GM13976 (cell line): ENCODE data around the gene LPAR5.

Experiments used
- DNase-seq: peaks from one replicate; pipeline ENCODE4 v3.0.0; 2012; ENCODE audit warnings: low spot score
- in situ Hi-C: fragments of 300-500 bp; cut with MboI; formaldehyde crosslinking; loops from one replicate; pipeline ENCODE4 v1.12.0; 2022; ENCODE audit warnings: low sequenced_read_pairs, mixed read lengths, inconsistent platforms; ENCODE audit not compliant: unreplicated experiment
- TF ChIP-seq, protein P1 (sequence below): IDR thresholded peaks from 2 replicates; pipeline ENCODE4 v1.5.1; 2012; ENCODE audit warnings: borderline replicate concordance, mild to moderate bottlenecking; ENCODE audit not compliant: insufficient read depth; ENCODE audit errors: extremely low read depth, missing control alignments, control extremely low read depth

The LPAR5 gene

DNA sequence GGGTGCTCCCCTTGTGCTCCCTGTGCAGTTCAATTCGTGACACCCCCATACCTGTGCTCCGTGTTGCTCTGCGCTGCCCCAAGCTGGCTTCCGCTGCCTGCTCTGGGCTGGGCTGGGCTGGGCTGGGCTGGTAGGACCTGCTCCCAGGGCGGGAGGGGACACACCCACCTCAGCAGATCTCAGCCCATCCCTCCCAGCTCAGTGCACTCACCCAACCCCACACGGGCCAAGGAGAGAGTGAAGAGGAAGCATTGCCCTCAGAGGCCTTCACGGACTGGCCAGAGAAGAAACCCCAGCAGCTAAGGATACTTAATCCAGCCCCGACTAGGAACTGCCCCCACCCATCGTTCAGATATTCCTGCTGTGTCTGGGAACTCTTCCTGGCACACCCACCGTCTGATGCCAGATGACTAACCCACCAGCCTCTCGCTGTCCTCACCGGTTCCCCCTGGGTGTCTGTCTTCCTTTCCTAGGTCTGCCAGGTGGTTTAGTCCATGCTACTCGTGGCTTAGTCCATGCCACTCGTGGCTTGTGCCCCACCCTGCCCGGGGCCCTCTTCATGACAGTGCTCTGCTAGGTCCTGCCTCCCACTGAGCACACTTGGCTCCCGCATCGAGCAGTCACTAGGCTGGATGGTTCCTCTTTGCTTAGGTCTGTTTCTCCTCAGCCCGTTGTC is at the start of gene LPAR5:
Gene LPAR5, minus strand, starts transcription at position 104 of the 676 bp plus-strand sequence. CDS start 14,711 bp downstream, outside the sequence.
- TF ChIP-seq, protein P1, sequence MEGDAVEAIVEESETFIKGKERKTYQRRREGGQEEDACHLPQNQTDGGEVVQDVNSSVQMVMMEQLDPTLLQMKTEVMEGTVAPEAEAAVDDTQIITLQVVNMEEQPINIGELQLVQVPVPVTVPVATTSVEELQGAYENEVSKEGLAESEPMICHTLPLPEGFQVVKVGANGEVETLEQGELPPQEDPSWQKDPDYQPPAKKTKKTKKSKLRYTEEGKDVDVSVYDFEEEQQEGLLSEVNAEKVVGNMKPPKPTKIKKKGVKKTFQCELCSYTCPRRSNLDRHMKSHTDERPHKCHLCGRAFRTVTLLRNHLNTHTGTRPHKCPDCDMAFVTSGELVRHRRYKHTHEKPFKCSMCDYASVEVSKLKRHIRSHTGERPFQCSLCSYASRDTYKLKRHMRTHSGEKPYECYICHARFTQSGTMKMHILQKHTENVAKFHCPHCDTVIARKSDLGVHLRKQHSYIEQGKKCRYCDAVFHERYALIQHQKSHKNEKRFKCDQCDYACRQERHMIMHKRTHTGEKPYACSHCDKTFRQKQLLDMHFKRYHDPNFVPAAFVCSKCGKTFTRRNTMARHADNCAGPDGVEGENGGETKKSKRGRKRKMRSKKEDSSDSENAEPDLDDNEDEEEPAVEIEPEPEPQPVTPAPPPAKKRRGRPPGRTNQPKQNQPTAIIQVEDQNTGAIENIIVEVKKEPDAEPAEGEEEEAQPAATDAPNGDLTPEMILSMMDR, result no peak
- DNase-seq, result peak; percentile 73
- in situ Hi-C loops, result no loop called here

DNA sequence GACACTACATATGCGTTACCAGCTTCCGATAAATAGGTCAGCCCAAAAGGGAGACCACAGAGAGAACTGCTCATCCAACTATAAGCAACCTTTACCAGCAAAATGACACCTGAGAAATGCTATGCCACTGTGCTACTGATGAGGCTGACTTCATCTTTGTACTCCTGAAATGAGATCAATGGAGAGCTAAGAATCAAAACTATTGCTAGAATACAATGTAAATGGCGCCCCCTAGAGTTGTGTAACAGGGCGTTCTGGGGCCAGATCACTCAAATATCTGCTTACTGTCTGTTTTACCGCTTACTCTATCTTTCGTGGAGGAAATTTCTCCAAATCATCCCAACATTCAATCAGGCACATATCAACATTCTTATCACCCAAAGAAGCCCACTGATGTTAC is 48.9 kb upstream of the LPAR5 start:
- DNase-seq, result no peak
- TF ChIP-seq, protein P1, result peak; percentile 35
- in situ Hi-C loops, result no loop called here

DNA sequence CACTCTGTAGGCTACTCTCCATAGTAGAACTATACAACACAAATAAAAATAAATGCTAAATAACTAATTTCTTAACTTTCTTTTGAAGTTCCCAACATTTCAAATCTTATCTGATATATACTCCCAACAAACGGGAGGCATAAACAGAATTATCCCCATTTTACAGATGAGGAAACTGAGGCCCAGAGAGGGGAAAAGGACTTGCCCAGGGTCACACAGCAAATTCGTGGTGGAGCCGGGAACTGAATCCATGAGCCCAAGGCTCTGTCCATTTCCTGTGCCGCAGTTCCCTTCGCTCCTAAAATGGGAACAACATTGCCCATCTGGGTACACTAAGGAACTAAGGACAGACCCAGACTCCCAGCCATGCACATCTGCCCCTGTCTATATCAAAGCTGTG is 41.2 kb upstream of the LPAR5 start:
- TF ChIP-seq, protein P1, result no peak
- DNase-seq, result no peak
- in situ Hi-C loops, result no loop called here

DNA sequence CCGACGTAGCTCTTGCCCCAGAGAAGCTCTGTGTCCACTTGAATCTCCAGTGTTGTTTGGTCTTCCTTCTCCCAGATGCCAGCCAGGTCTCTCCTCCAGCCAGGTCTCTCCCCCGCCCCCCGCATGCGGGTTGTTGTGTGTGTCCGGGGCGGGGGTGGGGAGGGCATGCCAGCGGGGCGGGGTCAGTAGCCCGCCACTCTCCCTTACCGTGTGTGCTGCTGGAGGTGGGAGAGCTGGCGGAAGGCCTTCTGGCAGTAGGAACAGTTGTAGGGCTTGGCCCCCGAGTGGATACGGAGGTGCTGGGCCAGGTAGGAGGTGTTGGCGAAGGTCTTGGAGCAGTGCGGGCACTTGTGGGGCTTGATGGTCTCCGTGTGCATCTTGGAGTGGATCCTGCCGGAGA is 36.4 kb upstream of the LPAR5 start:
- TF ChIP-seq, protein P1, result no peak
- in situ Hi-C loops, result no loop called here

DNA sequence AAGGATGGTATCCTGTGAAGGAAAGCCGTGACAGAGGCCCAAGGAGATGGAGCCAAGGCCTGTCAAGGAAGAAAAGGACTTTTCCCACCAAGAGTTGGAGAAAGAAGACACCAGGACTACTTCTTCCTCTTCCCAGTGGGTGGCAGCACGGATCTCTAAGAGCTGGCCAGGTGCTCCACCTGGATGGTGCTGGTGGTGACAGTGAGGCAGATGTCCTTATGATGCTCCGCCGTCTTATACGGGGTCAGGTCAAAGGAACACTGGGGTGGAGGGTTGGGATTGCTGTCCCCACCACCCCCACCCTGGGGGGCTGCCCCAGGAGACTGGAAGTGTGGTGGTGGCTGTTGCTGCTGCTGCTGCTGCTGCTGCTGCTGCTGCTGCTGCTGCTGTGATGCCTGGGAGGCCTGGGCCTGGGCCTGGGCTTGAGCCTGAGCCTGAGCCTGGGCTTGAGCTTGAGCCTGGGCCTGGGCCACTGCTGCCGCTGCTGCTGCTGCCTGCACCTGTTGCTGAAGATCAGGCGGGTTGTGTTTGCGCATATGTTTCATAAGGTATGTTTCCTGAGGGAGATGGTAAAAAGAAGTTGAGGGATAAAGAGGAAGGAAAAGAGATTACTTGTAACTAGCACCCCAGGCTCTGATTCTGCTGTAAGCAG is 31.9 kb upstream of the LPAR5 start:
- TF ChIP-seq, protein P1, result peak; percentile 29
- DNase-seq, result no peak
- in situ Hi-C loops, result no loop called here

More for the DNA sequence above, 36.4 kb upstream of the LPAR5 start:
- DNase-seq, result no peak

DNA sequence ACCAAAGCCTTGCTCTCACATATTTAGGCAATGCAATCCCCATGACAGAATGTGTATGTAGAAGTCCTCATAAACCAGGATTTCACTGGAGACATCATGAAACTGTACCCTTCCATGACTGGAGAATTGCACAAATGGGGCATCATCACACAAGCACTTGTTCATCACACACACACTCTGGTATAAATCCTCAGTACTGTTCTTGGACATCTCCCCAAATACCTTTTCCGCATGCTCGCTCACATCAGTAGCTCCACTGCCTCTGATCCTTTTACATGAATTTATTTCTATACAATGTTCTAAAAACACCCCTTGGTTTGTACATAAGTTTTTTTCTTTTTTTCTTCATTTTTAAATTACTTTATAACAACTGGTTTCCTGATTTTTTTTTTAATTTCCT is 30.5 kb upstream of the LPAR5 start:
- TF ChIP-seq, protein P1, result no peak
- in situ Hi-C loops, result no loop called here
- no peak for DNase-seq
